GM18951 (cell line): ENCODE data around the gene MIPEP.

ENCODE experiments used
- POLR2A ChIP-seq: IDR thresholded peaks from 4 replicates; pipeline ENCODE4 v1.6.1; 2011; ENCODE audit warnings: mild to moderate bottlenecking; ENCODE audit not compliant: insufficient read length, insufficient read depth; ENCODE audit errors: extremely low read depth
- in situ Hi-C: fragments of 300-500 bp; cut with MboI; formaldehyde crosslinking; loops from one replicate; pipeline ENCODE4 v1.12.0; 2022; ENCODE audit warnings: low sequenced_read_pairs, mixed read lengths, inconsistent platforms; ENCODE audit not compliant: unreplicated experiment

The MIPEP gene

DNA sequence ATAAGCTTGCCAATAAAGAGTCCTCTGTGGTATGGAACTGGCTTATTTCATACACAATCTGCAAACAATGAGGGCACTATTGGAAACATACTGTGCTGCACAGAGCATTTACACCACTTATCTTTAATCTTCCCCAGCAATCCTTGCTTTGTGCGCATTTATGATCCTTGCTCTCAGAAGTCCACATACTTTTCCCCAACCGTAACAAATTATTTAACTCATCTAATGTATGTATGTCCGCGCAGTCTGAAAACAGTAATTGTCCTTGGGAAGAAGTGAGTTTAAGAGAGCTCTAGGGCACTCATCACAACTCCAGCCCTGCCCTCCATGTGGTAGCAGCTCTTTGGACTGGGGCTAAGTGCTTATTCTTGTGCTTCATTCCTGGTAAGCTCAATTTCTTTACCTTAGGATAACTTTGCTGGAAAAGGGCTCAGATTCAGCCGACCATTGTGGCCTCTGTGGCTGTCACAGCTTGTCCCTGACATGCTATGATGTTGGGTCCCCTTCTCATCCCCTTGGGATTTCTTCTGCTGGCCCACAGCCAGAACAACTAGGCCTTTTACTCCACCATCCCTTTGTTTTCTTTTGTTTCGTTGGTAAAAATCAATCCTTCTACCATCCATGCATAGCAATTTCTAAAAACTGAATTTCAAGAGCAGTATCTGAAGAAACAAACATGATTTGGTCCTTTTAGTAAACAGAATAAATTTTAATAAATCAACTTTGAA is 166.3 kb downstream of the MIPEP start:
- TF ChIP-seq POLR2A, result no peak
- in situ Hi-C loops, result no loop called here

DNA sequence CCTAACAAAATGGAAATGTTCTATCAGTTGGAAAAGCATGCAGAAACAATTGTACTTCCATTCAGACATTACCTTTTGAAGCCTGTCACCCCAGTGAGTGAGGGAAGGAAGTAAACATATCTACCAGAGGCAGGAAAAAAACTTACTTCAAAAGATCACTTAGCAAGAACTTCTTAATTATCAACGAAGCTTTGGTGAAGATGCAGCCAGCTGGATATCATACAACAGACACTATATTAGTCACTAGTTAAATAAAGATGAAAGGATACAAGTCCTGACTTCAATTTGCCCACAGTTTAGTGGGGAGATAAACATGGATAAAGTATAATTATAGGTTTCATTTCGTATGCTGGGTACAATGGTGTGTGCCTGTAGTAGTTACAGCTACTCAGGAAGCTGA is 170.2 kb downstream of the MIPEP start:
- in situ Hi-C loops, result no loop called here
- TF ChIP-seq POLR2A, result no peak

DNA sequence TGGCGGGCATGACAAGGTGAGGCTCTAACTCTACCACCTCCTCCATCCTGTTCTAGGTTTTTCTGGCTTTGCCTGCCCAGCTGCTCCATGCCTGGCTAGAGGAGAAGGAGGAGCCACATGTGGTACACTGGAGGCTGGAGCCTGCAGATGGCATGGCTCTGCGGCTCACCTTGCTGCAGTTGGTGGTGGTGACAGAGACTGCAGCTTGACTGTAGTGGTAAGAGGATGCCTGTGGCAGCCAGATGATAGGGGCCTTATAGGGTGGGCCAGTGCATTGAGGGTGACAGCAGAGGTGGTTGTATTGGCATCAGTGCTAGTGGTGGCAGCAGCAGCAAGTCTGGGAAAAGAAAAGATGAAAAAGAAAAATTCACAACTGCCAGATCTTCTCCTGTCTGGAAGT is 172.8 kb downstream of the MIPEP start:
- in situ Hi-C loops, result no loop called here
- TF ChIP-seq POLR2A, result no peak

GRCh38 chr13:23715762-23716235 is 173.4 kb downstream of the MIPEP start:
- TF ChIP-seq POLR2A, result no peak
- in situ Hi-C loops, result no loop called here

DNA sequence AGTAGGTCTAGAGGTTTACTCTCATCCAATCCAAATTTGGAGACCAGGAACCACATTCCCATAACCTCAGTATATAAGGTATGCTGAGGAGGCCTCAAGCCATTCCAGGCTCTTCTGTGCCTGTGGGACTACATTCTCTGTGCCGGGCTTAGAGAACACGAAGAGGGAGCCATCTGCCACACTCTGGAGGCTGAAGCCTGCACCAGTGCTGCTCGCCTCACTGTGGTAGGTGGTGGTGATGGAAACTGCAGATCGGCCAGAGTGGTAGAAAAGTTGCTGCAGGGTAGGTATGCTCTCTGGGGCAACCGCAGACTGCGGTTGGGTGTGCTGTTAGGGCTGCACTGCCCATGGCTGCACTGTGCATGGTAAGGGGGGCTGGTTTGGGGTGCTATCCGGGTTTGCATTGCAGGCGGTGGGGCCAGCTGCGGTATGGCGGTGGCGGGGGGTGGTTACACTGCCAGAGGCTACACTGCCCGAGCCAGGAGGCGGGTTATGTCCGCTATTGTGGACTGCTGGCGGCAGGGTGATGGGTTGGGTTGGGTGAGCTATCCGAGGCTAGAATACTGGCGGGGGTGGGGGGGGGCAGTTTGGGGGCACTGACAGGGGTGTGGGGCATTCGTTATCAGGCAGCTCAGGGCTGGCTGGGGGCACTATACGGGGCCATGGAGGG is 174.0 kb downstream of the MIPEP start:
- in situ Hi-C loops, result no loop called here
- TF ChIP-seq POLR2A, result no peak

- no peak for TF ChIP-seq POLR2A
- in situ Hi-C loops, result no loop called here
Observed at GRCh38 chr13:23714672-23715071, 174.5 kb downstream of the MIPEP start.

- no peak for TF ChIP-seq POLR2A
- in situ Hi-C loops, result no loop called here
Observed at GRCh38 chr13:23711355-23711754, 177.8 kb downstream of the MIPEP start.

DNA sequence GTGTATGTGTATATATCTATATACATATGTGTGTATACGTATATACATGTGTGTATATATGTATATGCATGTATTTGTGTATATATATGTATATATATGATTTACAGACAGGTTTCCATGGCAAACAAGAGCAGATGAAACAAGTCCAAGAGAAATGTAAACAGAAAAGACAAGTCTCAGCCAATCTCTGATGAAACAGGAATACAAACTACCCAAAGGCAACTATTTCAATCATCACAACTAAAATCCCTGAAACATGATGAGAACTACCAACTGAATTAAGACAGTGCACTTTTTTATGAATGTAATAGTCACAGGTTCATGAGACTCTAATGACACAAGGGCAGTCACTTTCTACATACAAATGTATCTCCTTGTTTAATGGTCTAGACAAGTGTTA is 178.8 kb downstream of the MIPEP start:
- in situ Hi-C loops, result no loop called here
- no peak for TF ChIP-seq POLR2A

DNA sequence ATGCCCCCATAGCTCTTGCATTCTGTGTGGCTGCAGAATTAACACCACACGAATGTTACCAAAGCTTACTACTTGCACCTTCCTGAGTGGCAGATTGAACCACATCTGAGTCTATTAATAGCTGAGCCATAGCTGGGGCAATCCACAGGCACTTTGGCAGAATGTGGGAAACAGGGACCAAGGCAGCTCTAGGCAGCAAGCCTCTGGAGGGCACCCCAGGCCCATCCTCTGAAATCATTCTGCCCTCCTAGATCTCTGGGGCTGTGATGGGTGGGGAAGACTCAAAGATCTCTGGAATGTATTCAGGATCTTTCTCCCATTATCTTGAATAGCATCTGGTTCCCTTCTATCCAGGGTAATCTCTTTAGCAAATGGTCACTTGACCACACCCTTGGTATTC is 179.7 kb downstream of the MIPEP start:
- in situ Hi-C loops, result no loop called here
- TF ChIP-seq POLR2A, result no peak

DNA sequence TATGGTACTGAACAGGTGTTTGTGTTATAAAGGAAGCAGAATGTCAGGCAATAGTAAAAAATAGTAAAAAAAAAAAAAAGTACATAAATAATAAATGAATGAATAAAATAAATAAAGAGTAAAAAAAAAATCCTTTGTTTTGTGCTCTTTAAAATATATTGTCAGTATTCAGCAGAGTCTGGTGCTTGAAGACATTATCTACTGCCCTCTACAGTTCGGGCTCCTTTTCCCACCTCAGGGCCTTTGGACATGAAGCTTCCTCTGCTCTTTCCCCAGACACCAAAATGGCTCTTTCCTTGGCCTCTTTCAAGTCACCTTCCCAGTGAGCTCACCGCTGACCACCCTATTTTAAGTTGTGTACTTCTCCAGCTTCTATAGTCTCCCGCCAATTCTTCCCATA is 181.5 kb downstream of the MIPEP start:
- TF ChIP-seq POLR2A, result no peak
- in situ Hi-C loops, result no loop called here

GRCh38 chr13:23705583-23705982 is 183.6 kb downstream of the MIPEP start:
- TF ChIP-seq POLR2A, result no peak
- in situ Hi-C loops, result no loop called here

- TF ChIP-seq POLR2A, result no peak
- in situ Hi-C loops, result no loop called here
Observed at GRCh38 chr13:23703246-23703860, 185.8 kb downstream of the MIPEP start.

GRCh38 chr13:23701636-23702035 is 187.6 kb downstream of the MIPEP start:
- in situ Hi-C loops, result no loop called here
- no peak for TF ChIP-seq POLR2A

DNA sequence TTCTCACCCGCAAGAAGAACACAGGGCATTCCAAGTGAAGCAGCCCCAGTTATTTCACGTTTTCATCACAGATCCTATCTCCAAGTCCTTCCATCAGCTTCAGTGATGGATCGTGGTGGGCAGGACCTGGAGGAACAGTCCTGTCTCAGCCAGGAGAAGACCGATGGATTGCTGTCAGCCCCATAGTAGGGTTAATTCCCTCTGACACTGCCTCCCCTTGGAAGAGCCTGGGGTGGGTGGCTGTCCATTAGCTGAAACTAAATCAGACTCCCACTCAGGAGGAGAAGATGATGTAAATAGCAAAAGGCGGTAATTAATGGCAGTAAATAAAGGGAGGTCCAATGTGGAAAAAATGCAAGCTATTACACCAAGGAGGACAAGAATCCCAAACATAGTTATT is 188.0 kb downstream of the MIPEP start:
- in situ Hi-C loops, result no loop called here
- TF ChIP-seq POLR2A, result no peak
